HEK293 (cell line): ENCODE data around the gene DNAJC6.
A peak's percentile ranks its signal among the peaks of the same experiment; 100 is the strongest.

Source experiments
- CTCF ChIA-PET: fragments of 350-600 bp; formaldehyde crosslinking; extraction: SDS; loops from one replicate; lab custom pipeline; 2021; ENCODE audit warnings: antibody characterized with exemption; lab: Yijun Ruan, JAX
- POLR2A ChIA-PET: fragments of 300-600 bp; formaldehyde crosslinking; extraction: SDS; loops from one replicate; lab custom pipeline; 2020; ENCODE audit warnings: antibody characterized with exemption, inconsistent platforms; lab: Yijun Ruan, JAX
- H3K27ac ChIP-seq: fragments of 200-500 bp; sonication (Bioruptor generic); 2 replicates; pipeline ENCODE4 v1.5.1; 2014; ENCODE audit warnings: low read depth, low read length, control low read depth, inconsistent platforms; ENCODE audit errors: extremely low read depth
- H3K36me3 ChIP-seq, 2 experiments: fragments of 200-500 bp in 1 of 2; sonication (Bioruptor generic) in 1 of 2; 1 replicate in 1 of 2; 2 replicates in 1 of 2; pipeline ENCODE4 v1.5.1; 2014 to 2017; ENCODE audit warnings: inconsistent platforms in 2 of 2, low read length in 2 of 2; ENCODE audit not compliant: control insufficient read depth in 2 of 2, insufficient read depth in 1 of 2
- H3K4me1 ChIP-seq: fragments of 200-500 bp; sonication (Bioruptor generic); 2 replicates; pipeline ENCODE4 v1.5.1; 2014; ENCODE audit warnings: mild to moderate bottlenecking, low read length, inconsistent platforms; ENCODE audit not compliant: control insufficient read depth, insufficient read depth
- H3K4me3 ChIP-seq: 2 replicates; pipeline ENCODE4 v1.5.1; 2011; ENCODE audit warnings: low read depth, mild to moderate bottlenecking, control low read depth, low read length, moderate library complexity
- H3K9me3 ChIP-seq: fragments of 200-500 bp; sonication (Bioruptor generic); 2 replicates; pipeline ENCODE4 v1.5.1; 2014; ENCODE audit warnings: low read depth, low read length, inconsistent platforms; ENCODE audit not compliant: control insufficient read depth, insufficient read depth
- EGR2 ChIP-seq: fragments of 450-650 bp; formaldehyde crosslinking; IDR thresholded peaks from 2 replicates; pipeline ENCODE4 v1.5.1; 2016; ENCODE audit warnings: low read depth, missing biosample characterization, missing genetic modification characterization
- GLI4 ChIP-seq: fragments of 450-650 bp; formaldehyde crosslinking; IDR thresholded peaks from 2 replicates; pipeline ENCODE4 v1.5.1; 2016; ENCODE audit warnings: missing biosample characterization, missing genetic modification characterization
- KLF16 ChIP-seq: fragments of 450-650 bp; formaldehyde crosslinking; IDR thresholded peaks from 2 replicates; pipeline ENCODE4 v1.5.1; 2017; ENCODE audit warnings: missing biosample characterization, missing genetic modification characterization
- MEIS1 ChIP-seq: sonication (generic); formaldehyde crosslinking; IDR thresholded peaks from 2 replicates; pipeline ENCODE4 v1.8.1; 2022; ENCODE audit warnings: missing genetic modification reagents, mild to moderate bottlenecking, borderline replicate concordance
- MZF1 ChIP-seq: fragments of 450-650 bp; formaldehyde crosslinking; IDR thresholded peaks from 2 replicates; pipeline ENCODE4 v1.5.1; 2017; ENCODE audit warnings: missing biosample characterization, missing genetic modification characterization, borderline replicate concordance
- PRDM1 ChIP-seq: fragments of 450-650 bp; formaldehyde crosslinking; IDR thresholded peaks from 2 replicates; pipeline ENCODE4; 2016; ENCODE audit warnings: missing biosample characterization, missing genetic modification characterization
- REPIN1 ChIP-seq: fragments of 450-650 bp; formaldehyde crosslinking; IDR thresholded peaks from 2 replicates; pipeline ENCODE4 v1.5.1; 2017; ENCODE audit warnings: missing biosample characterization, missing genetic modification characterization, low read depth
- TRIM28 ChIP-seq: IDR thresholded peaks from 2 replicates; pipeline ENCODE4 v1.6.1; 2011; ENCODE audit warnings: low read length, control low read depth, borderline replicate concordance
- ZNF23 ChIP-seq: fragments of 450-650 bp; formaldehyde crosslinking; IDR thresholded peaks from 2 replicates; pipeline ENCODE4 v1.5.1; 2016; ENCODE audit warnings: missing biosample characterization, missing genetic modification characterization, borderline replicate concordance
- ZNF335 ChIP-seq: fragments of 450-650 bp; formaldehyde crosslinking; conservative IDR thresholded peaks from 2 replicates; pipeline ENCODE4 v1.5.1; 2016; ENCODE audit warnings: missing biosample characterization, missing genetic modification characterization
- ZNF514 ChIP-seq: fragments of 450-650 bp; formaldehyde crosslinking; IDR thresholded peaks from 2 replicates; pipeline ENCODE4 v1.5.1; 2016; ENCODE audit warnings: missing biosample characterization, missing genetic modification characterization
- ZNF624 ChIP-seq: fragments of 450-650 bp; formaldehyde crosslinking; IDR thresholded peaks from 2 replicates; pipeline ENCODE4 v1.5.1; 2017; ENCODE audit warnings: missing biosample characterization, missing genetic modification characterization
- ZNF626 ChIP-seq: fragments of 450-650 bp; sonication (Bioruptor Pico); formaldehyde crosslinking; IDR thresholded peaks from 2 replicates; pipeline ENCODE4 v1.5.1; 2018; ENCODE audit warnings: missing biosample characterization, missing genetic modification characterization, inconsistent platforms
- ZNF629 ChIP-seq: fragments of 450-650 bp; formaldehyde crosslinking; IDR thresholded peaks from 2 replicates; pipeline ENCODE4 v1.5.1; 2017; ENCODE audit warnings: missing biosample characterization, missing genetic modification characterization
- ZNF785 ChIP-seq: fragments of 450-650 bp; formaldehyde crosslinking; IDR thresholded peaks from 2 replicates; pipeline ENCODE4 v1.5.1; 2016; ENCODE audit warnings: missing biosample characterization, missing genetic modification characterization
- TF ChIP-seq, protein P1 (sequence below): fragments of 450-650 bp; formaldehyde crosslinking; IDR thresholded peaks from 2 replicates; pipeline ENCODE4 v1.5.1; 2016; ENCODE audit warnings: missing biosample characterization, missing genetic modification characterization
- TF ChIP-seq, protein P2 (sequence below): fragments of 450-650 bp; IDR thresholded peaks from 2 replicates; pipeline ENCODE4 v1.5.1; 2018; ENCODE audit warnings: missing biosample characterization, mild to moderate bottlenecking, missing genetic modification characterization
- TF ChIP-seq, protein P3 (sequence below): fragments of 450-650 bp; formaldehyde crosslinking; IDR thresholded peaks from 2 replicates; pipeline ENCODE4 v1.5.1; 2016; ENCODE audit warnings: missing biosample characterization, missing genetic modification characterization, borderline replicate concordance
- TF ChIP-seq, protein P4 (sequence below): fragments of 450-650 bp; formaldehyde crosslinking; IDR thresholded peaks from 2 replicates; pipeline ENCODE4 v1.5.1; 2017; ENCODE audit warnings: missing biosample characterization, missing genetic modification characterization
- TF ChIP-seq, protein P5 (sequence below): fragments of 450-650 bp; formaldehyde crosslinking; IDR thresholded peaks from 2 replicates; pipeline ENCODE4 v1.5.1; 2016; ENCODE audit warnings: missing biosample characterization, missing genetic modification characterization

The DNAJC6 gene

DNA sequence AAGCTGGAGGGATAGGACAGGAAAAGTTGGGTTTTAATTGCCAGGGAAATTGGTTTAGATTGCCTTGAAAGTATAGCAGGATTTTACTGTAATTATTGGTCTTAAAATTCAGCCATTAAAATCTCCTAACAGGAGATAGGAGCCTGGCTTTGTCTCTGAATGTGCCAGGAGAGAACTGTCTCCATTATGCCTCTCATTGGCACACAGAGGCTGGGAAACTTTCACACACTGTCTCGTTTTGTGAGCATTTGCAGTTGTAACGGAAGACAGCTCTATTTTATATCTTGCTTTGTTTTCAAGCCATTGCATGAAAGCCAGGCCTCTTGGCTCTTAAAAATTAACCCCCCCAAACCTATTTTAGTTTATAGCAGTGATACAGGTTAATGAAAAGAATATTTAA lies 12.5 kb downstream of the DNAJC6 start (continued):
- TF ChIP-seq ZNF335 (tag by site-specific recombination) (no peak), TRIM28 (no peak), ZNF785 (tag by site-specific recombination) (no peak), ZNF626 (tag by site-specific recombination) (no peak), GLI4 (no peak), ZNF624 (no peak)
- TF ChIP-seq, protein P1, sequence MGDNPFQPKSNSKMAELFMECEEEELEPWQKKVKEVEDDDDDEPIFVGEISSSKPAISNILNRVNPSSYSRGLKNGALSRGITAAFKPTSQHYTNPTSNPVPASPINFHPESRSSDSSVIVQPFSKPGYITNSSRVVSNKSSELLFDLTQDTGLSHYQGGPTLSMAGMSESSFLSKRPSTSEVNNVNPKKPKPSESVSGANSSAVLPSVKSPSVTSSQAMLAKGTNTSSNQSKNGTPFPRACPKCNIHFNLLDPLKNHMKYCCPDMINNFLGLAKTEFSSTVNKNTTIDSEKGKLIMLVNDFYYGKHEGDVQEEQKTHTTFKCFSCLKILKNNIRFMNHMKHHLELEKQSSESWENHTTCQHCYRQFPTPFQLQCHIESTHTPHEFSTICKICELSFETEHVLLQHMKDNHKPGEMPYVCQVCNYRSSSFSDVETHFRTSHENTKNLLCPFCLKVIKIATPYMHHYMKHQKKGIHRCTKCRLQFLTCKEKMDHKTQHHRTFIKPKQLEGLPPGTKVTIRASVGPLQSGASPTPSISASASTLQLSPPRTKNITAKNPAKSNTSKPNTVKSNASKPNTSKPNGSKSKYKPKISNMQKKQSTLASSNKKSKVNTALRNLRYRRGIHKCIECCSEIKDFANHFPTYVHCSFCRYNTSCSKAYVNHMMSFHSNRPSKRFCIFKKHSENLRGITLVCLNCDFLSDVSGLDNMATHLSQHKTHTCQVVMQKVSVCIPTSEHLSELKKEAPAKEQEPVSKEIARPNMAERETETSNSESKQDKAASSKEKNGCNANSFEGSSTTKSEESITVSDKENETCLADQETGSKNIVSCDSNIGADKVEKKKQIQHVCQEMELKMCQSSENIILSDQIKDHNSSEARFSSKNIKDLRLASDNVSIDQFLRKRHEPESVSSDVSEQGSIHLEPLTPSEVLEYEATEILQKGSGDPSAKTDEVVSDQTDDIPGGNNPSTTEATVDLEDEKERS (tag by site-specific recombination) = no peak
- TF ChIP-seq, all 188 proteins: peak for 0

DNA sequence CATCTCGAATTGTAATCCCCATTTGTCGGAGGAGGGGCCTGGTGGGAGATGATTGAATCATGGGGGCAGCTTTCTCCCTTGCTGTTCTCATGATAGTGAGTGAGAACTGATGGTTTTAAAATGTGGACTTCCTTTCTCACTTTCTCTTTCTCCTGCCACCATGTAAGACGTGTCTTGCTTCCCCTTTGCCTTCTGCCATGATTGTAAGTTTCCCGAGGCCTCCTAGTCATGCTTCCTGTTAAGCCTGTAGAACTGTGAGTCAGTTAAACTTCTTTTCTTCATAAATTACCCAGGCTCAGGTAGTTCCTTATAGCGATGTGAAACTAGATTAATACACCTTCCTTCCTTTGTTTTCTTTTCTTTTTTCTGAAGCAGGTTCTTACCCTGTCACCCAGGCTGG lies 13.9 kb downstream of the DNAJC6 start:
- TF ChIP-seq, protein P2, sequence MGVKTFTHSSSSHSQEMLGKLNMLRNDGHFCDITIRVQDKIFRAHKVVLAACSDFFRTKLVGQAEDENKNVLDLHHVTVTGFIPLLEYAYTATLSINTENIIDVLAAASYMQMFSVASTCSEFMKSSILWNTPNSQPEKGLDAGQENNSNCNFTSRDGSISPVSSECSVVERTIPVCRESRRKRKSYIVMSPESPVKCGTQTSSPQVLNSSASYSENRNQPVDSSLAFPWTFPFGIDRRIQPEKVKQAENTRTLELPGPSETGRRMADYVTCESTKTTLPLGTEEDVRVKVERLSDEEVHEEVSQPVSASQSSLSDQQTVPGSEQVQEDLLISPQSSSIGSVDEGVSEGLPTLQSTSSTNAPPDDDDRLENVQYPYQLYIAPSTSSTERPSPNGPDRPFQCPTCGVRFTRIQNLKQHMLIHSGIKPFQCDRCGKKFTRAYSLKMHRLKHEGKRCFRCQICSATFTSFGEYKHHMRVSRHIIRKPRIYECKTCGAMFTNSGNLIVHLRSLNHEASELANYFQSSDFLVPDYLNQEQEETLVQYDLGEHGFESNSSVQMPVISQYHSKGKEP (tag by site-specific recombination) = no peak
- 0 out of 2 replicates have a peak, but pooled peaks have one; percentile 13 for TF ChIP-seq PRDM1
- no peak for TF ChIP-seq ZNF629 (tag by site-specific recombination)
- TF ChIP-seq ZNF23 = no peak
- TF ChIP-seq, protein P3, sequence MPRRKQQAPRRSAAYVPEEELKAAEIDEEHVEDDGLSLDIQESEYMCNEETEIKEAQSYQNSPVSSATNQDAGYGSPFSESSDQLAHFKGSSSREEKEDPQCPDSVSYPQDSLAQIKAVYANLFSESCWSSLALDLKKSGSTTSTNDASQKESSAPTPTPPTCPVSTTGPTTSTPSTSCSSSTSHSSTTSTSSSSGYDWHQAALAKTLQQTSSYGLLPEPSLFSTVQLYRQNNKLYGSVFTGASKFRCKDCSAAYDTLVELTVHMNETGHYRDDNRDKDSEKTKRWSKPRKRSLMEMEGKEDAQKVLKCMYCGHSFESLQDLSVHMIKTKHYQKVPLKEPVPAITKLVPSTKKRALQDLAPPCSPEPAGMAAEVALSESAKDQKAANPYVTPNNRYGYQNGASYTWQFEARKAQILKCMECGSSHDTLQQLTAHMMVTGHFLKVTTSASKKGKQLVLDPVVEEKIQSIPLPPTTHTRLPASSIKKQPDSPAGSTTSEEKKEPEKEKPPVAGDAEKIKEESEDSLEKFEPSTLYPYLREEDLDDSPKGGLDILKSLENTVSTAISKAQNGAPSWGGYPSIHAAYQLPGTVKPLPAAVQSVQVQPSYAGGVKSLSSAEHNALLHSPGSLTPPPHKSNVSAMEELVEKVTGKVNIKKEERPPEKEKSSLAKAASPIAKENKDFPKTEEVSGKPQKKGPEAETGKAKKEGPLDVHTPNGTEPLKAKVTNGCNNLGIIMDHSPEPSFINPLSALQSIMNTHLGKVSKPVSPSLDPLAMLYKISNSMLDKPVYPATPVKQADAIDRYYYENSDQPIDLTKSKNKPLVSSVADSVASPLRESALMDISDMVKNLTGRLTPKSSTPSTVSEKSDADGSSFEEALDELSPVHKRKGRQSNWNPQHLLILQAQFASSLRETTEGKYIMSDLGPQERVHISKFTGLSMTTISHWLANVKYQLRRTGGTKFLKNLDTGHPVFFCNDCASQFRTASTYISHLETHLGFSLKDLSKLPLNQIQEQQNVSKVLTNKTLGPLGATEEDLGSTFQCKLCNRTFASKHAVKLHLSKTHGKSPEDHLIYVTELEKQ (tag by site-specific recombination) = no peak
- H3K27ac ChIP-seq = no peak overlapping the region
- H3K4me3 ChIP-seq = no peak overlapping the region
- no peaks in the 10 kb centered on the region for H3K9me3 ChIP-seq
- ChIA-PET CTCF (interaction anchor here (0.6 kb wide), 1 partner anchor 24 kb away, joined by 4 read pairs; no protein-coding TSS in a partner anchor), POLR2A (no interaction called here)
- H3K4me1 ChIP-seq = no peaks in the 10 kb centered on the region
- peaks cover 0 to 6% of the 10 kb centered on the region in 2 experiments; a peak in 1 of 3 replicates for H3K36me3 ChIP-seq

DNA sequence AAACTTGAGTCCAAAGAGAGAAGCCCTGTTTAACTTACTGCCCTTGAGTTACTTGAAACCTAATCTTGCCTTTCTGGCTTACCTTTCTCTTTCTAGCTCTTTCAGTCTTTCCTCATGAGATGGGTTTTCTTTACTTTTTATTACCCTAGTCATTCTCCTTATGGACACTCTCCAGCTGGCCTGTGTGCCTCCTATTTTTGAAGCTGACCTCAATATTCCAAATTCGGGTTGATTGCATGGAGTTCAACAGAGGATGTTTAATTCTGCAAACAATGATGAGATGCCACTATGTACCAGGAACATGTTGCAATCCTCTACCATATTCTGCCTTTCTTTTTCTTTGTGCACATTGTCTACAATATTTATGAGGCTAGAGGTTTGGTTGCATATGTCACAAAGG lies 20.7 kb downstream of the DNAJC6 start:
- Histone ChIP-seq H3K27ac (no peak overlapping the region), H3K36me3 (no peaks in the 10 kb centered on the region), H3K4me3 (no peak overlapping the region), H3K9me3 (no peaks in the 10 kb centered on the region), H3K4me1 (no peaks in the 10 kb centered on the region)
- CTCF ChIA-PET = interaction anchor here (0.5 kb wide), 1 partner anchor 18 kb away, joined by 3 read pairs; no protein-coding TSS in a partner anchor
- POLR2A ChIA-PET = no interaction called here
- no peak for TF ChIP-seq MEIS1 (CRISPR knock-in tag)
- no peak for TF ChIP-seq ZNF514 (tag by site-specific recombination)
- no peak for TF ChIP-seq KLF16 (tag by site-specific recombination)
- TF ChIP-seq REPIN1 = no peak
- TF ChIP-seq, protein P4, sequence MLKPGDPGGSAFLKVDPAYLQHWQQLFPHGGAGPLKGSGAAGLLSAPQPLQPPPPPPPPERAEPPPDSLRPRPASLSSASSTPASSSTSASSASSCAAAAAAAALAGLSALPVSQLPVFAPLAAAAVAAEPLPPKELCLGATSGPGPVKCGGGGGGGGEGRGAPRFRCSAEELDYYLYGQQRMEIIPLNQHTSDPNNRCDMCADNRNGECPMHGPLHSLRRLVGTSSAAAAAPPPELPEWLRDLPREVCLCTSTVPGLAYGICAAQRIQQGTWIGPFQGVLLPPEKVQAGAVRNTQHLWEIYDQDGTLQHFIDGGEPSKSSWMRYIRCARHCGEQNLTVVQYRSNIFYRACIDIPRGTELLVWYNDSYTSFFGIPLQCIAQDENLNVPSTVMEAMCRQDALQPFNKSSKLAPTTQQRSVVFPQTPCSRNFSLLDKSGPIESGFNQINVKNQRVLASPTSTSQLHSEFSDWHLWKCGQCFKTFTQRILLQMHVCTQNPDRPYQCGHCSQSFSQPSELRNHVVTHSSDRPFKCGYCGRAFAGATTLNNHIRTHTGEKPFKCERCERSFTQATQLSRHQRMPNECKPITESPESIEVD = no peak
- TF ChIP-seq, protein P5, sequence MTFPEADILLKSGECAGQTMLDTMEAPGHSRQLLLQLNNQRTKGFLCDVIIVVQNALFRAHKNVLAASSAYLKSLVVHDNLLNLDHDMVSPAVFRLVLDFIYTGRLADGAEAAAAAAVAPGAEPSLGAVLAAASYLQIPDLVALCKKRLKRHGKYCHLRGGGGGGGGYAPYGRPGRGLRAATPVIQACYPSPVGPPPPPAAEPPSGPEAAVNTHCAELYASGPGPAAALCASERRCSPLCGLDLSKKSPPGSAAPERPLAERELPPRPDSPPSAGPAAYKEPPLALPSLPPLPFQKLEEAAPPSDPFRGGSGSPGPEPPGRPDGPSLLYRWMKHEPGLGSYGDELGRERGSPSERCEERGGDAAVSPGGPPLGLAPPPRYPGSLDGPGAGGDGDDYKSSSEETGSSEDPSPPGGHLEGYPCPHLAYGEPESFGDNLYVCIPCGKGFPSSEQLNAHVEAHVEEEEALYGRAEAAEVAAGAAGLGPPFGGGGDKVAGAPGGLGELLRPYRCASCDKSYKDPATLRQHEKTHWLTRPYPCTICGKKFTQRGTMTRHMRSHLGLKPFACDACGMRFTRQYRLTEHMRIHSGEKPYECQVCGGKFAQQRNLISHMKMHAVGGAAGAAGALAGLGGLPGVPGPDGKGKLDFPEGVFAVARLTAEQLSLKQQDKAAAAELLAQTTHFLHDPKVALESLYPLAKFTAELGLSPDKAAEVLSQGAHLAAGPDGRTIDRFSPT (tag by site-specific recombination) = no peak
- TF ChIP-seq EGR2 (tag by site-specific recombination) = no peak
- no peak for TF ChIP-seq MZF1 (tag by site-specific recombination)
